Hepatocyte (in vitro differentiated cells): ENCODE results near the gene ENOX1.

Experiments
- EZH2phosphoT487 ChIP-seq: fragments of 200-600 bp; sonication (generic); IDR thresholded peaks from one replicate; pipeline ENCODE4 v1.6.1; 2018; ENCODE audit warnings: antibody characterized with exemption, mild to moderate bottlenecking, low read depth, moderate library complexity; ENCODE audit not compliant: unreplicated experiment, severe bottlenecking
- TF ChIP-seq, protein P1 (sequence below): fragments of 200-600 bp; sonication (generic); IDR thresholded peaks from 2 replicates; pipeline ENCODE4 v1.5.1; 2016; ENCODE audit warnings: antibody characterized with exemption, mild to moderate bottlenecking; ENCODE audit not compliant: poor library complexity

DNA sequence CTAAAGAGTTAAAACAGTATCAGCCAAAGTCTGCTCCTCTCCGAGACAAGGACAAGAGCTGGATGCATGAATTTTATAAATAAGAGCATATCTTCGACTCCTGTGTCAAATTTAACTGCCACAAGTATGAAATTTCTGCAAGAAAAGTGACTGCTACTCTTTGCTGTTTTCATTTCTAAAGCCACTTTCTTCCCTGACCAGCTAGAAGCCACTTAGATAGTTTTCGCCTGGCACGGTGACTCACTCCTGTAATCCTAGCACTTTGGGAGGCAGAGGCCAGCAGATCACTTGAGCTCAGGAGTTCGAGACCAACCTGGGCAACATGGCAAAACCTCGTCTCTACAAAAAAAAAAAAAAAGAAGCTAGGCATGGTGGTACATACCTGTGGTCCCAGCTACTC lies 61.3 kb downstream of the ENOX1 start:
- TF ChIP-seq, protein P1, sequence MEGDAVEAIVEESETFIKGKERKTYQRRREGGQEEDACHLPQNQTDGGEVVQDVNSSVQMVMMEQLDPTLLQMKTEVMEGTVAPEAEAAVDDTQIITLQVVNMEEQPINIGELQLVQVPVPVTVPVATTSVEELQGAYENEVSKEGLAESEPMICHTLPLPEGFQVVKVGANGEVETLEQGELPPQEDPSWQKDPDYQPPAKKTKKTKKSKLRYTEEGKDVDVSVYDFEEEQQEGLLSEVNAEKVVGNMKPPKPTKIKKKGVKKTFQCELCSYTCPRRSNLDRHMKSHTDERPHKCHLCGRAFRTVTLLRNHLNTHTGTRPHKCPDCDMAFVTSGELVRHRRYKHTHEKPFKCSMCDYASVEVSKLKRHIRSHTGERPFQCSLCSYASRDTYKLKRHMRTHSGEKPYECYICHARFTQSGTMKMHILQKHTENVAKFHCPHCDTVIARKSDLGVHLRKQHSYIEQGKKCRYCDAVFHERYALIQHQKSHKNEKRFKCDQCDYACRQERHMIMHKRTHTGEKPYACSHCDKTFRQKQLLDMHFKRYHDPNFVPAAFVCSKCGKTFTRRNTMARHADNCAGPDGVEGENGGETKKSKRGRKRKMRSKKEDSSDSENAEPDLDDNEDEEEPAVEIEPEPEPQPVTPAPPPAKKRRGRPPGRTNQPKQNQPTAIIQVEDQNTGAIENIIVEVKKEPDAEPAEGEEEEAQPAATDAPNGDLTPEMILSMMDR, result no peak
- no peak for TF ChIP-seq EZH2phosphoT487
